SK-N-SH (cell line): ENCODE measurements around the gene RAPGEF3. TPM values are rescaled to one million over a fixed set of nuclear protein-coding genes. Genes with fewer than 3 reads are reported as not detected.

Source experiments
- CTCF ChIA-PET: fragments of 300-600, 350-600 bp; formaldehyde crosslinking; extraction: SDS; loops from one replicate; lab custom pipeline; 2021; lab: Yijun Ruan, JAX
- POLR2A ChIA-PET: fragments of 350-600 bp; sonication (Branson Sonifier 250); formaldehyde crosslinking; extraction: SDS; loops from one replicate; lab custom pipeline; 2020; ENCODE audit warnings: antibody characterized with exemption, inconsistent platforms; lab: Yijun Ruan, JAX
- DNase-seq: peaks from one replicate; pipeline ENCODE4 v3.0.0; 2012
- H2AFZ ChIP-seq: fragments of 200-600 bp; sonication (generic); 2 replicates; pipeline ENCODE4 v1.8.1; 2016; ENCODE audit warnings: antibody characterized with exemption, mild to moderate bottlenecking, low read depth
- H3F3A ChIP-seq: fragments of 200-600 bp; sonication (generic); replicated peaks from 2 replicates; pipeline ENCODE3; 2016; ENCODE audit warnings: antibody characterized with exemption, mild to moderate bottlenecking; ENCODE audit not compliant: insufficient read depth
- H3K27ac ChIP-seq, 2 experiments: fragments of 200-500 bp in 1 of 2; fragments of 200-600 bp in 1 of 2; sonication (Bioruptor generic) in 1 of 2; sonication (generic), shearing (Covaris generic) in 1 of 2; 2 replicates each; pipeline versions ENCODE4 v1.5.1 to v1.6.1; 2014 to 2016; ENCODE audit warnings: low read depth in 2 of 2, inconsistent platforms in 1 of 2, low read length in 1 of 2, mild to moderate bottlenecking in 1 of 2, mixed read lengths in 1 of 2
- H3K27me3 ChIP-seq: fragments of 200-600 bp; sonication (generic), shearing (Covaris generic); 2 replicates; pipeline ENCODE4 v1.6.1; 2016; ENCODE audit warnings: mixed run types; ENCODE audit not compliant: insufficient read depth
- H3K36me3 ChIP-seq, 2 experiments: fragments of 200-500 bp in 1 of 2; fragments of 200-600 bp in 1 of 2; sonication (Bioruptor generic) in 1 of 2; sonication (generic) in 1 of 2; replicated peaks in 1 of 2; 2 replicates each; pipeline versions ENCODE3 to v1.5.1; 2014 to 2016; ENCODE audit warnings: low read length in 1 of 2, mild to moderate bottlenecking in 1 of 2; ENCODE audit not compliant: insufficient read depth in 2 of 2, control insufficient read depth in 1 of 2
- H3K4me1 ChIP-seq, 2 experiments: fragments of 200-500 bp in 1 of 2; fragments of 200-600 bp in 1 of 2; sonication (Bioruptor generic) in 1 of 2; sonication (generic), shearing (Covaris generic) in 1 of 2; 2 replicates each; pipeline versions ENCODE4 v1.5.1 to v1.6.1; 2014 to 2016; ENCODE audit warnings: low read depth in 1 of 2, low read length in 1 of 2, mixed run types in 1 of 2; ENCODE audit not compliant: insufficient read depth in 2 of 2, control insufficient read depth in 1 of 2
- H3K4me2 ChIP-seq: fragments of 200-600 bp; sonication (generic), shearing (Covaris generic); 2 replicates; pipeline ENCODE4 v1.6.1; 2017; ENCODE audit warnings: mixed run types
- H3K4me3 ChIP-seq, 2 experiments: fragments of 200-500 bp in 1 of 2; fragments of 200-600 bp in 1 of 2; sonication (Bioruptor generic) in 1 of 2; sonication (generic), shearing (Covaris generic) in 1 of 2; 2 replicates each; pipeline versions ENCODE4 v1.5.1 to v1.8.1; 2014 to 2016; ENCODE audit warnings: low read depth in 2 of 2, inconsistent platforms in 1 of 2, low read length in 1 of 2, mild to moderate bottlenecking in 1 of 2, mixed read lengths in 1 of 2, moderate library complexity in 1 of 2
- H3K79me2 ChIP-seq: fragments of 200-600 bp; sonication (generic); 2 replicates; pipeline ENCODE4 v1.8.1; 2017; ENCODE audit warnings: mild to moderate bottlenecking; ENCODE audit not compliant: insufficient read depth
- H3K9ac ChIP-seq: fragments of 200-600 bp; sonication (generic); 2 replicates; pipeline ENCODE4 v1.6.1; 2017; ENCODE audit warnings: mixed run types
- H3K9me2 ChIP-seq: fragments of 200-600 bp; sonication (generic); 2 replicates; pipeline ENCODE4 v1.6.1; 2017; ENCODE audit warnings: mixed run types
- H3K9me3 ChIP-seq: fragments of 200-600 bp; sonication (generic); 2 replicates; pipeline ENCODE4 v1.6.1; 2017; ENCODE audit warnings: mixed run types, mild to moderate bottlenecking, moderate library complexity
- H4K20me1 ChIP-seq: fragments of 200-600 bp; sonication (generic); 2 replicates; pipeline ENCODE4 v1.6.1; 2017; ENCODE audit warnings: mild to moderate bottlenecking, mixed run types; ENCODE audit not compliant: insufficient read depth
- CHD2 ChIP-seq: fragments of 150-350 bp; IDR thresholded peaks from 2 replicates; pipeline ENCODE4 v1.6.1; 2018; ENCODE audit warnings: low read length; ENCODE audit not compliant: partially characterized antibody
- EP300 ChIP-seq, 2 experiments: IDR thresholded peaks; 2 replicates each; pipeline versions ENCODE4 v1.4.0 to v1.6.1; 2012; ENCODE audit warnings: borderline replicate concordance in 1 of 2, low read depth in 1 of 2, low read length in 1 of 2
- EZH2phosphoT487 ChIP-seq: fragments of 200-600 bp; sonication (generic); IDR thresholded peaks from 2 replicates; pipeline ENCODE4 v1.6.1; 2017; ENCODE audit warnings: low read depth, mixed run types, mild to moderate bottlenecking, antibody characterized with exemption, moderate library complexity, borderline replicate concordance
- FOSL2 ChIP-seq: IDR thresholded peaks from 2 replicates; pipeline ENCODE4 v1.4.0; 2012; ENCODE audit warnings: low read depth, mild to moderate bottlenecking, moderate library complexity, borderline replicate concordance
- FOXJ3 ChIP-seq: sonication (generic); formaldehyde crosslinking; IDR thresholded peaks from 2 replicates; pipeline ENCODE4 v1.5.1; 2020; ENCODE audit warnings: mild to moderate bottlenecking, missing genetic modification reagents
- FOXM1 ChIP-seq: IDR thresholded peaks from 2 replicates; pipeline ENCODE4 v1.4.0; 2012; ENCODE audit warnings: low read depth, mild to moderate bottlenecking
- GABPA ChIP-seq: IDR thresholded peaks from 2 replicates; pipeline ENCODE4 v1.4.0; 2012; ENCODE audit warnings: low read depth, mild to moderate bottlenecking
- GATA2 ChIP-seq: sonication (generic); formaldehyde crosslinking; IDR thresholded peaks from 2 replicates; pipeline ENCODE4 v1.5.0; 2020; ENCODE audit warnings: mild to moderate bottlenecking, missing genetic modification reagents
- JUND ChIP-seq: IDR thresholded peaks from 2 replicates; pipeline ENCODE4 v1.4.0; 2012
- MAX ChIP-seq: IDR thresholded peaks from 2 replicates; pipeline ENCODE4 v1.4.0; 2012; ENCODE audit warnings: low read depth
- MEF2A ChIP-seq: IDR thresholded peaks from 2 replicates; pipeline ENCODE4 v1.4.0; 2012; ENCODE audit warnings: low read depth, borderline replicate concordance
- RAD21 ChIP-seq: IDR thresholded peaks from 2 replicates; pipeline ENCODE4 v1.6.1; 2012; ENCODE audit warnings: mild to moderate bottlenecking, low read length
- RCOR1 ChIP-seq: fragments of 150-350 bp; IDR thresholded peaks from 2 replicates; pipeline ENCODE4 v1.6.1; 2017; ENCODE audit warnings: antibody characterized with exemption, low read length
- RXRA ChIP-seq: IDR thresholded peaks from 2 replicates; pipeline ENCODE4 v1.4.0; 2012; ENCODE audit warnings: low read depth, mild to moderate bottlenecking, borderline replicate concordance
- TAF1 ChIP-seq: IDR thresholded peaks from 2 replicates; pipeline ENCODE4 v1.6.1; 2012; ENCODE audit warnings: low read depth, mild to moderate bottlenecking, low read length, moderate library complexity, borderline replicate concordance
- TCF12 ChIP-seq: IDR thresholded peaks from 2 replicates; pipeline ENCODE4 v1.4.0; 2012
- TEAD4 ChIP-seq: IDR thresholded peaks from 2 replicates; pipeline ENCODE4 v1.4.0; 2012; ENCODE audit warnings: mild to moderate bottlenecking, borderline replicate concordance; ENCODE audit not compliant: insufficient read depth
- YY1 ChIP-seq: IDR thresholded peaks from 2 replicates; pipeline ENCODE4 v1.4.0; 2012; ENCODE audit warnings: low read depth, mild to moderate bottlenecking
- ZBTB33 ChIP-seq: IDR thresholded peaks from 2 replicates; pipeline ENCODE4 v1.4.0; 2012; ENCODE audit warnings: low read depth, borderline replicate concordance
- WGBS: methylation state at CpG from one replicate; pipeline ENCODE4 v1.1.6; 2017; ENCODE audit warnings: low lambda C conversion rate; 5-methylcytosine and 5-hydroxymethylcytosine counted together
- polyA plus RNA-seq, 3 experiments: library from polyadenylated mRNA; depleted of rRNA; stranded (reverse); fragments of >200 nt; gene quantifications; 2 replicates each; pipeline ENCODE4 v1.2.3, GENCODE V29; 2012
- TF ChIP-seq, protein P1 (sequence below): IDR thresholded peaks from 2 replicates; pipeline ENCODE4 v1.6.1; 2012; ENCODE audit warnings: mild to moderate bottlenecking, low read depth, low read length, moderate library complexity
- TF ChIP-seq, protein P2 (sequence below): fragments of 150-350 bp; IDR thresholded peaks from 2 replicates; pipeline ENCODE4 v1.6.1; 2017; ENCODE audit warnings: antibody characterized with exemption, low read length, low read depth, borderline replicate concordance

RAPGEF3 gene
- polyA plus RNA-seq, 1 of the 3 experiments (the other 2 are of a cell fraction): 0.90 TPM

DNA sequence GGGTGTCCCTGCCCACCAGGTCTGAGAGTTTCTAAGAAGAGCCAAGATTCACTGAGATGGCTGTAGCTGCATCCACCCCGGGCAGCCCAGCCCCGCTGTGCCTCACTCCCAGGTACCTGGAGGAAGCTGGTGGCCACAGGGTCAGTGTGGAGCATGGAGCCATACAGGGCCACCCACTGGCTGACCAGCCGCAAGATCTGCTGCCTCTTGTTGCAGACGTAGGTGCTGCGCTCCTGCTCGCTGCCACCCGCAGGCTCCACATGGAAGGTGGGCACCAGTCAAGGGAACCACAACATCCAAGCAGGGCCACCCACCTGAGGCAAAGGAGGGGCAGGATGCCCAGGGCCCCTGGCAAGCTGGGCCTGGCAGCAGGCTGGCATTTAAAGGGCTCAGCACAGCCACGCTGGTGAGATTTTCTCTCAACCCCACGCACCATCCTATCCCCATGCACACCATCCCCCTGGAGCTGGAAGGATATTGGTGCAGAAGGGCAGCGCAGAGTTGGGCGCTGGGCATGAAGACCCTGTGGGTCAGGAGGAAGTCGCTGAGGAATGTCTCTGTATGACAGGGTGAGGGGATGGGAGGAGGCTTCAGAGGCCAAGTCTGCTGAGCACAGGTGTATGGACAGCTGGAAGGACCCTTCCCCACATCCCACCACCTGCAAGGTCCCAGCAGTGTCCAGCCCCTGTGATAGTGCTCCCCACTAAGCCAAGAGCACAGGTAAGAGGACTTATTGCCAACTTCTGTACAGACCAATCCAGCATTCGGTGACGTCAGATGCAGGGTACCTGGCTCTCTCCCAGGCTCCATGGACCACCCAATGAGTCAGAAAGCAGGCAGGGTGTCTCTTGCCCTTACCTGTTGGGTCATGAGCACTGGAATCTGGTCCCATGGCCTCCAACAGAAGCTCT is 10.8 kb downstream of the RAPGEF3 start:
- H3K9ac ChIP-seq: no peak overlapping the region
- CTCF ChIA-PET: interaction anchor here (0.6 to 18.0 kb wide), 7 partner anchors 9 to 91 kb away, joined by 3 to 435 read pairs (median 3); partner anchors contain the start of genes RAPGEF3 and SLC48A1
- H3K4me1 ChIP-seq: peaks cover under 1 to 26% of the 10 kb centered on the region in 2 experiments; a peak in 3 of 4 replicates
- WGBS: 70% methylated on average over 8 of the region's 14 CpGs
- no peaks in the 10 kb centered on the region for H3K9me2 ChIP-seq
- POLR2A ChIA-PET: no interaction called here
- H3K4me3 ChIP-seq: no peak overlapping the region
- H3K27ac ChIP-seq: no peak overlapping the region
- DNase-seq: no peak
- no peak overlapping the region for H3K4me2 ChIP-seq
- no peaks in the 10 kb centered on the region for H3K79me2 ChIP-seq
- no peaks in the 10 kb centered on the region for H3K36me3 ChIP-seq
- H4K20me1 ChIP-seq: no peaks in the 10 kb centered on the region
- no peaks in the 10 kb centered on the region for H3K27me3 ChIP-seq
- H3F3A ChIP-seq: no peaks in the 10 kb centered on the region
- no peak for TF ChIP-seq RCOR1
- no peak for TF ChIP-seq CHD2
- TF ChIP-seq MEF2A: no peak
- TF ChIP-seq, protein P1, sequence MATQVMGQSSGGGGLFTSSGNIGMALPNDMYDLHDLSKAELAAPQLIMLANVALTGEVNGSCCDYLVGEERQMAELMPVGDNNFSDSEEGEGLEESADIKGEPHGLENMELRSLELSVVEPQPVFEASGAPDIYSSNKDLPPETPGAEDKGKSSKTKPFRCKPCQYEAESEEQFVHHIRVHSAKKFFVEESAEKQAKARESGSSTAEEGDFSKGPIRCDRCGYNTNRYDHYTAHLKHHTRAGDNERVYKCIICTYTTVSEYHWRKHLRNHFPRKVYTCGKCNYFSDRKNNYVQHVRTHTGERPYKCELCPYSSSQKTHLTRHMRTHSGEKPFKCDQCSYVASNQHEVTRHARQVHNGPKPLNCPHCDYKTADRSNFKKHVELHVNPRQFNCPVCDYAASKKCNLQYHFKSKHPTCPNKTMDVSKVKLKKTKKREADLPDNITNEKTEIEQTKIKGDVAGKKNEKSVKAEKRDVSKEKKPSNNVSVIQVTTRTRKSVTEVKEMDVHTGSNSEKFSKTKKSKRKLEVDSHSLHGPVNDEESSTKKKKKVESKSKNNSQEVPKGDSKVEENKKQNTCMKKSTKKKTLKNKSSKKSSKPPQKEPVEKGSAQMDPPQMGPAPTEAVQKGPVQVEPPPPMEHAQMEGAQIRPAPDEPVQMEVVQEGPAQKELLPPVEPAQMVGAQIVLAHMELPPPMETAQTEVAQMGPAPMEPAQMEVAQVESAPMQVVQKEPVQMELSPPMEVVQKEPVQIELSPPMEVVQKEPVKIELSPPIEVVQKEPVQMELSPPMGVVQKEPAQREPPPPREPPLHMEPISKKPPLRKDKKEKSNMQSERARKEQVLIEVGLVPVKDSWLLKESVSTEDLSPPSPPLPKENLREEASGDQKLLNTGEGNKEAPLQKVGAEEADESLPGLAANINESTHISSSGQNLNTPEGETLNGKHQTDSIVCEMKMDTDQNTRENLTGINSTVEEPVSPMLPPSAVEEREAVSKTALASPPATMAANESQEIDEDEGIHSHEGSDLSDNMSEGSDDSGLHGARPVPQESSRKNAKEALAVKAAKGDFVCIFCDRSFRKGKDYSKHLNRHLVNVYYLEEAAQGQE: no peak
- no peak overlapping the region for H2AFZ ChIP-seq
- no peaks in the 10 kb centered on the region for H3K9me3 ChIP-seq

- H2AFZ ChIP-seq: no peak overlapping the region
- POLR2A ChIA-PET: no interaction called here
- no peak overlapping the region for H3K4me2 ChIP-seq
- H3K9me3 ChIP-seq: no peaks in the 10 kb centered on the region
- H3K9me2 ChIP-seq: no peaks in the 10 kb centered on the region
- 71% methylated on average over 4 of the region's 4 CpGs for WGBS
- TF ChIP-seq CHD2 (no peak), RAD21 (no peak), EP300 (IDR thresholded peaks at IDR 0.05; ENCODE audit: borderline replicate concordance in 1 of 2, low read depth in 1 of 2, low read length in 1 of 2) (no peak), GABPA (no peak), GATA2 (CRISPR knock-in tag) (no peak), EZH2phosphoT487 (no peak), JUND (no peak), FOSL2 (no peak), FOXJ3 (CRISPR knock-in tag) (no peak), YY1 (no peak), RXRA (no peak), FOXM1 (no peak), TAF1 (no peak), ZBTB33 (no peak), MAX (no peak), TCF12 (no peak), TEAD4 (no peak)
- TF ChIP-seq, protein P2, sequence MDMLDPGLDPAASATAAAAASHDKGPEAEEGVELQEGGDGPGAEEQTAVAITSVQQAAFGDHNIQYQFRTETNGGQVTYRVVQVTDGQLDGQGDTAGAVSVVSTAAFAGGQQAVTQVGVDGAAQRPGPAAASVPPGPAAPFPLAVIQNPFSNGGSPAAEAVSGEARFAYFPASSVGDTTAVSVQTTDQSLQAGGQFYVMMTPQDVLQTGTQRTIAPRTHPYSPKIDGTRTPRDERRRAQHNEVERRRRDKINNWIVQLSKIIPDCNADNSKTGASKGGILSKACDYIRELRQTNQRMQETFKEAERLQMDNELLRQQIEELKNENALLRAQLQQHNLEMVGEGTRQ: no peak
- H3K27me3 ChIP-seq: no peaks in the 10 kb centered on the region
- no peaks in the 10 kb centered on the region for H3K36me3 ChIP-seq
- peaks cover 0 to 18% of the 10 kb centered on the region in 2 experiments; a peak in 1 of 4 replicates for H3K4me1 ChIP-seq
- no peak overlapping the region for H3K9ac ChIP-seq
- H3K4me3 ChIP-seq: no peak overlapping the region
- CTCF ChIA-PET: interaction anchor here (1.4 to 18.0 kb wide), 4 partner anchors 10 to 33 kb away, joined by 3 to 435 read pairs (median 158); partner anchors contain the start of genes RAPGEF3 and SLC48A1
- DNase-seq: no peak
- H3K27ac ChIP-seq: no peak overlapping the region
- no peaks in the 10 kb centered on the region for H3F3A ChIP-seq
- no peaks in the 10 kb centered on the region for H3K79me2 ChIP-seq
- H4K20me1 ChIP-seq: no peaks in the 10 kb centered on the region
These were observed 11.6 kb downstream of the RAPGEF3 start for GRCh38 chr12:47747126-47747525.
